GM12878 (cell line): ENCODE results near the gene OR2W3. TPM values are rescaled to one million over a fixed set of nuclear protein-coding genes. Genes with fewer than 3 reads are reported as not detected.

Experiments used
- ATAC-seq: fragments of 200-7000 bp; cut with Tn5 transposase; 3 replicates; pipeline ENCODE4 v1.9.1; 2020; ENCODE audit warnings: mild to moderate bottlenecking, moderate library complexity
- BruUV-seq: library from RNA; stranded (reverse); fragments of 400-500 nt; replicated peaks from 2 replicates; lab custom pipeline; 2021; lab: Mats Ljungman, UMichigan
- CTCF ChIA-PET: fragments of 300-600 bp; sonication (Branson Sonifier 250); formaldehyde crosslinking; extraction: SDS; loops from one replicate; lab custom pipeline; 2021; ENCODE audit warnings: inconsistent platforms; lab: Yijun Ruan, JAX
- POLR2A ChIA-PET: fragments of 350-600 bp; formaldehyde crosslinking; extraction: SDS; loops from one replicate; lab custom pipeline; 2021; ENCODE audit warnings: inconsistent platforms; lab: Charles Lee
- RAD21 ChIA-PET: fragments of 300-600 bp; sonication (Branson Sonifier 250); formaldehyde crosslinking; loops from one replicate; lab custom pipeline; 2023; ENCODE audit warnings: antibody characterized with exemption; ENCODE audit not compliant: unreplicated experiment; lab: Charles Lee
- SMC1A ChIA-PET: fragments of 300-600 bp; sonication (Branson Sonifier 250); formaldehyde crosslinking; loops from one replicate; lab custom pipeline; 2023; ENCODE audit not compliant: unreplicated experiment, uncharacterized antibody; lab: Charles Lee
- DNase-seq: peaks from one replicate; pipeline ENCODE4 v3.0.0-alpha.2; 2011; ENCODE audit warnings: low read depth, low spot score
- FAIRE-seq: peaks from 3 replicates; lab custom pipeline; 2011; peaks lifted over from hg19 to GRCh38; lab: Jason Lieb, UNC
- H2AFZ ChIP-seq: 2 replicates; pipeline ENCODE4 v1.6.0; 2011; ENCODE audit warnings: low read depth, low read length, control low read depth; ENCODE audit not compliant: control insufficient read depth
- H3K27ac ChIP-seq: 2 replicates; pipeline ENCODE4 v1.5.1; 2011; ENCODE audit warnings: control low read depth; ENCODE audit not compliant: control insufficient read depth, insufficient read depth
- H3K27me3 ChIP-seq, 2 experiments: replicated peaks in 1 of 2; 2 replicates each; pipeline versions ENCODE4 v1.6.0 to v1.6.1; 2011; ENCODE audit warnings: low read length in 1 of 2; ENCODE audit not compliant: control insufficient read depth in 2 of 2, insufficient read depth in 2 of 2
- H3K36me3 ChIP-seq, 2 experiments: 2 replicates each; pipeline ENCODE4 v1.5.1; 2011; ENCODE audit warnings: low read length in 1 of 2; ENCODE audit not compliant: control insufficient read depth in 2 of 2, insufficient read depth in 2 of 2
- H3K4me1 ChIP-seq: 2 replicates; pipeline ENCODE4 v1.6.1; 2011; ENCODE audit warnings: mild to moderate bottlenecking, low read length, moderate library complexity, mixed read lengths; ENCODE audit not compliant: control insufficient read depth, insufficient read depth
- H3K4me2 ChIP-seq: 2 replicates; pipeline ENCODE4 v1.6.0; 2011; ENCODE audit warnings: control low read depth; ENCODE audit not compliant: control insufficient read depth, insufficient read depth
- H3K4me3 ChIP-seq: fragments of 200-600 bp; sonication (generic); 2 replicates; pipeline ENCODE4 v1.5.1; 2016
- H3K79me2 ChIP-seq: 2 replicates; pipeline ENCODE4 v1.6.0; 2011; ENCODE audit warnings: low read length; ENCODE audit not compliant: control insufficient read depth, insufficient read depth
- H3K9ac ChIP-seq: 2 replicates; pipeline ENCODE4 v1.8.0; 2011; ENCODE audit warnings: low read length, control low read depth, mixed read lengths; ENCODE audit not compliant: control insufficient read depth, insufficient read depth
- H3K9me3 ChIP-seq: replicated peaks from 3 replicates; pipeline ENCODE4 v1.5.1; 2011; ENCODE audit warnings: mild to moderate bottlenecking, low read length; ENCODE audit not compliant: control insufficient read depth, insufficient read depth
- H4K20me1 ChIP-seq: 2 replicates; pipeline ENCODE4 v1.6.0; 2011; ENCODE audit not compliant: control insufficient read depth, insufficient read depth
- ATF2 ChIP-seq: IDR thresholded peaks from 2 replicates; pipeline ENCODE4 v1.6.1; 2012; ENCODE audit warnings: low read length, inconsistent platforms
- BHLHE40 ChIP-seq, 2 experiments: fragments of 450-650 bp in 1 of 2; IDR thresholded peaks; 2 replicates each; pipeline ENCODE4 v1.6.1; 2011 to 2017; ENCODE audit warnings: low read depth in 2 of 2, borderline replicate concordance in 1 of 2, improper control_type of control experiment in 1 of 2, low read length in 1 of 2, mild to moderate bottlenecking in 1 of 2
- CHD4 ChIP-seq: fragments of 200-600 bp; sonication (generic); IDR thresholded peaks from 2 replicates; pipeline ENCODE4 v1.6.1; 2016; ENCODE audit warnings: mild to moderate bottlenecking
- EZH2 ChIP-seq: IDR thresholded peaks from 2 replicates; pipeline ENCODE4 v1.6.1; 2012; ENCODE audit warnings: low read depth, mild to moderate bottlenecking, control low read depth, inconsistent platforms, low read length, borderline replicate concordance; ENCODE audit not compliant: control insufficient read depth
- NR2C1 ChIP-seq: fragments of 450-650 bp; IDR thresholded peaks from 2 replicates; pipeline ENCODE4 v1.6.1; 2017; ENCODE audit warnings: antibody characterized with exemption, mild to moderate bottlenecking, moderate library complexity
- TCF12 ChIP-seq: IDR thresholded peaks from 2 replicates; pipeline ENCODE4 v1.6.1; 2011; ENCODE audit warnings: low read depth, mild to moderate bottlenecking, low read length
- ZNF592 ChIP-seq: fragments of 450-650 bp; IDR thresholded peaks from 2 replicates; pipeline ENCODE4 v1.6.1; 2017; ENCODE audit warnings: mild to moderate bottlenecking, moderate library complexity
- WGBS: methylation state at CpG from one replicate; pipeline ENCODE4 v1.1.6; 2016; ENCODE audit warnings: low lambda C conversion rate; ENCODE audit not compliant: insufficient replicate concordance, insufficient coverage; ENCODE audit errors: missing lambda C conversion rate; 5-methylcytosine and 5-hydroxymethylcytosine counted together
- in situ Hi-C: fragments of 300-500 bp; cut with MboI; formaldehyde crosslinking; loops from 9 replicates; pipeline ENCODE4 v1.14.3; 2018; ENCODE audit warnings: mixed read lengths
- intact Hi-C: fragments of 100-400 bp; cut with micrococcal nuclease; formaldehyde crosslinking; loops from one replicate; pipeline ENCODE4 v1.14.2; 2022; ENCODE audit not compliant: unreplicated experiment
- polyA plus RNA-seq, 11 experiments: library from polyadenylated mRNA; depleted of rRNA in 4 of 11; unstranded in 6 of 11; stranded (reverse) in 5 of 11; fragments of >200 nt; fragmentation: Nextera tagmentation in 4 of 11; fragmentation: Illumina TruSeq in 1 of 11; extraction: Ambion mirVana in 4 of 11; extraction: Trizol in 1 of 11; gene quantifications; 1 replicate in 1 of 11; 2 replicates in 10 of 11; pipeline versions ENCODE4 v1.2.1 to v1.2.3, GENCODE V29; 2011 to 2016; ENCODE audit warnings: inconsistent platforms in 2 of 11, missing spikeins in 2 of 11, low read depth in 1 of 11
- total RNA-seq, 4 experiments: library from RNA; depleted of rRNA in 3 of 4; stranded (reverse); fragments of >200 nt in 3 of 4; fragmentation: Illumina TruSeq in 1 of 4; extraction: Trizol in 1 of 4; gene quantifications; 2 replicates each; pipeline versions ENCODE4 v1.2.1 to v1.2.3, GENCODE V29; 2013 to 2021

Gene OR2W3
- total and polyA plus RNA-seq, 10 of the 15 experiments (the other 5 are each of a cell fraction or from before 2014, with no cell fraction given): not detected

- H2AFZ ChIP-seq: no peak overlapping the region
- ChIA-PET POLR2A (no interaction called here), CTCF (no interaction called here), RAD21 (no interaction called here), SMC1A (no interaction called here)
- FAIRE-seq (no peak), DNase-seq (no peak)
- H3K4me3 ChIP-seq: no peak overlapping the region
- 73% methylated on average over 13 of the region's 13 CpGs for WGBS
- H3K9me3 ChIP-seq: no peaks in the 10 kb centered on the region
- no peak overlapping the region for H3K4me2 ChIP-seq
- H3K27ac ChIP-seq: no peak overlapping the region
- in situ Hi-C loops (no loop called here), intact Hi-C loops (no loop called here)
- no peaks in the 10 kb centered on the region for H4K20me1 ChIP-seq
- no peaks in the 10 kb centered on the region for H3K27me3 ChIP-seq
- TF ChIP-seq NR2C1 (no peak), ZNF592 (no peak), ATF2 (no peak), CHD4 (no peak), TCF12 (no peak), EZH2 (no peak), BHLHE40 (IDR thresholded peaks at IDR 0.05; ENCODE audit: borderline replicate concordance in 1 of 2, low read depth in 2 of 2, low read length in 1 of 2) (no peak)
- TF ChIP-seq, all 136 proteins: peak for 0
- ATAC-seq: no peak
- Histone ChIP-seq H3K36me3 (no peaks in the 10 kb centered on the region), H3K9ac (no peak overlapping the region), H3K79me2 (no peaks in the 10 kb centered on the region), H3K4me1 (no peaks in the 10 kb centered on the region)
- no TSS peak for BruUV-seq
Observed at GRCh38 chr1:247905181-247905580, 9.8 kb downstream of the OR2W3 start.
